ELR (cell line): ENCODE results near the gene KIAA1328.
"Not testable (repeated sequence)": the region's sequence is repeated elsewhere in the genome, so short reads cannot be mapped to it uniquely, and the experiment has no call there.

Experiments
- DNase-seq: peaks from one replicate; pipeline ENCODE4 v3.0.0-alpha.2; 2015; ENCODE audit warnings: low read depth

Gene KIAA1328

DNA sequence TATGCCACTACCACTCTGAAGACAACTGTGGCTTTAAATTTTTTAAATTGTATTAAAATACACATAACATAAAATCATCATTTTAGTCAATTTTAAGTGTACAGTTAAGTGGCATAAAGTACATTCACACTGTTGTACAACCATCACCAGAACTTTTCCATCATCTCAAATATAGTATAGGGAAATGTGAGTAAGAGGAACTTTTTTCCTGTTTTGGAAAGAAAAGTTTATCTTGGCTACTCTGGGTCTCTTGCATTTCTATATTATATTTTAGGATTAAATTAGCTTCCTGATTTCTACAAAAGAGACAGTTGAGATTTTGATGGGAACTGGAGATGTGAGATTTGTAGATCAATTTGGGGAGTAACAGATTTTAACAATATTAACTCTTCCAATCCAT, 3.4 kb upstream of the KIAA1328 start:
- no peak for DNase-seq

DNA sequence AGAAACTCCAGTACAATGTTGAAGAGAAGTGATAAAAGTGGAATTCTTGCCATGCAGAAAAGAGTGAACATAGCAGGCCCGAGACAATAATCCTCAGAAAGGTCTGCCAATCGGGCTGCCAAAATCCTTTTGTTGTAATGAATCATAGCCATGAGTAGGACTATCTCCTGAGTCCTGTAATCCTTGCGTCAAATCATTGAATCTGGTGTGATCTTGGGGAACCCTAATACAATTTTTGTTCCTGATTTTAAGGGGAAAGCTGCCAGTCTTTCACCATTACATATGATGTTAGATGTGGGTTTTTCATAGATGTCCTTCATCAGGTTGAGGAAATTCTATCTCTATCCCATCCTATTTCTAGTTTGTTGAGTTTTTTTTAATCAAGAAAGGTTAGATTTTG, 2.4 kb upstream of the KIAA1328 start:
- no peak for DNase-seq

DNA sequence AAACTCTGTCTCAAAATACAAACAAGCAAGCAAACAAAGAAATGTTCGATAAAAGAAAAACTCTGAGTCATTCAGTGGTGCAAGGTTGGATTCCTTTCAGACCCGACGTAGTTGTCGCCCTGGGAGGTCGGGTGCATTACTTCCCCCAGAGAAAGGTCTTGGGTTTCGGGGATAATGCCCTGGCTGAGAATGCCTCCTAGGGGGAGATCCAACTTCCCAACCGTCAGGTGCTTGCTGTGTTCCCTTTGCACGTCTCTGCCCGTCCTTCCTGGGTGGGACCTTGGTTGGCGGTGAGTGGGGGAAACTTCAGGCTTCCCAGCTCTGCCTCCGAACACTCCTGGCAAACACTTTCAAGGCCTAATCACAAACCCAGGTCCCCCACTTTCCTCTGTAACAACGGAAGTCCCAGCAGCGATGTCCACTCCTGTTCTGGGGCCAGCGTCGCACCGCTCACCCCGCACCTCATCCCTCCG, 734 bp upstream of the KIAA1328 start:
- peak; percentile 67 for DNase-seq

DNA sequence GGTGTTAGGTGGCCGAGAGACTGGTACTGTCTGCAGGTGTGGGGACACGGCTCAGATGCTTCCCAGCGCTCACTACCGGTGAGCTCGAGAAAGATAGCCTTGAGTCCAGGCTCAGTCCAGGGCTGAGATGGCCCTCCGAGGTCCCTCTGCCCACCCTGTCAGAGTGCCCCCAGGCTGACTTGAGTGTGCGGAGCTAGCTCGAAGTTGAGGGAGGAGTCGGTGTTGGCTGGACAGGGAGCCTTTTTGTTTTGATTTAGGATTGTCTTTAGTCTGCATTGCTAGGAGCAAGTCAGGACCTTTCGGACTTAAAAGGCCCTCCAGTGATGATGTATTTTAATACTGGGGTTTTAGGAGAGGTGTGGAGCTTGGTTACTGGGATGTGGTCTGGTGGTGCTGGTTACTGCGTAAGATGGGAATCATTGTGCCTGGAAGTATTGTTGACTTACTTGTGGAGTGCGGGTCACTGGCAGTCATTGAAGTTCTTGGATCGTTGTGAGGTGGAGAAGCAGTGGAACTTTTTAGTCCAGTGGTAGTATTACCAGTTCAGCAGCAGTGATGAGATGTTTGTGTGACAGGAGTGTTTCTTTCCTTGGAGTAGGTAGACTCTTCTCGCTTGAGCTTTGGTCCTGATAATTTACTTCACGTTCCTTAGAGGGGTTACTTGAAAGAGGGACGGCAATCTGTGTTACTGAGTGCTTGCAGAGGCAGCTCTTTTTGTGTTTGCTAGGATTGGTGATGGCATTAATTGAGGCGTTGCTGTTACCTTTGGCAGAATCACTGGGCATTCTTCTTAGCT, 633 bp downstream of the KIAA1328 start:
- peak; percentile 56 for DNase-seq

DNA sequence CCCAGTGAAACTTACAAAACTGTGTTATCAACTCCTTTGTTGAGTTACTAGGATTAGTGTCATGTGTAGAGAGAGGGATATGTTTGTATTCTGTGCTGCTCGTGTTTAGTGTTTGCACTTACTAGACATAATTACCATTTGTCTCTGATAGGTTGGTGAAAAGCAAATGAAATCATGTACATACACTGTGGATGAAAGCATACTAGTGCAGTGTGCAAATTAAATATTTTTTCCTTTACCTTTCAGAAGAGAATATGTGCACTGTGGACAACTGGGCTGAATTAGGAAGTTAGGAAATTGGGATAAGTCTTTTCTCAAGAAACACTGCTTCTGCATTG, 1.2 kb downstream of the KIAA1328 start:
- no peak for DNase-seq

DNA sequence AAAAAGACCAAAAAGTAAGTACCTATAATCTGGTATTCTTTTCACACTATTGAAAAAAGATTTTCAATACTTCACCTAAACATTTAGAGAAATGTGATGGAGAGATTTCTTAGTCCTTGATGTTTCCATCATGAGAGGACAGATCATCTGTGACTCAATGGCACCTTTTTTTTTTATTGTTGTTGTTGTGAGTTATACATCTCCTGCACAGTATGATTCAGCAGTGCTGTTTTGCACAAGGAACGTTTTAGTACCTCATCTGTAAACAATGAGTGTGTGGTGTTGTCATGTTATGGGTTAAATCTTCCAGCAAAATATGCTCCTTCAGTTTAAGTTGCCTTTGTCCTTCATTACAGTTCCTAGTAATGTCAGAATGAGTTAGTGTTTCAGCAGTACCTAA, 2.2 kb downstream of the KIAA1328 start:
- peak; percentile 77 for DNase-seq

DNA sequence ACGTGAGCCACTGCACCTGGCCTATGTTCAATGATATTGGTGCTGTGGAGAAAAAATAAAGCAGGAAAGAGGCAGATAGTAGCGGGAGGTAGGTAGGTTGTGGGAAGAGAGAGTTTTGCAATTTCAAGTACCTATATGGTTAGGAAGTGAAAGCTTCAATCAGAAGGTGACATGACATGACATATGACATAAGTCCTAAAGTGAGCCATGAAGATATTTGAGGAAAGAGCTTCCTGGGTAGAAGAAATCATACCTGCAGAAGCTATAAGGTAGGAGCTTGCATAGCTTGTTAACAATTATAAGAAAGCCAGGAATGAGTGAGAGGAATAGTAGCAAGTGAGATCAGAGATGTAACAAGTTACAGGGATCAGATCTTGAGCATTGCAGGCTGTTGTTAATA, 4.2 kb downstream of the KIAA1328 start:
- no peak for DNase-seq

DNA sequence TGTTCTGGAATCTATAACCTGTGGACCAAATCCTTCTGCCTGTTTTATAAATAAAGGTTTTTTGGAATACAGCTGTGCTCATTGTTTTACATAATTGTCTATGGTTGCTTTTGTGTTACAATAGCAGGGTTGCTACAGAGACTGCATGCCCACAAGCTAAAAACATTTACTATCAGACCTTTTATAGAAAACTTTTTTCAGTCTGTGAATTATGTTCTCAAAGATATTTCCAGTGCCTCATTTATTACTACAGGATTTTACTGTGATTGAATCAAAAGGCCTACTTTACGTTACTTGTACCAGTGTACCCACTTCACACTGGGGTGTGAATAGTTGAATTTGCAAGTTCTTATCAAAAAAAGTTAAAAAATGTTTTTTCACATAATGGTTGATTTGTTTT, 7.0 kb downstream of the KIAA1328 start:
- no peak for DNase-seq

DNA sequence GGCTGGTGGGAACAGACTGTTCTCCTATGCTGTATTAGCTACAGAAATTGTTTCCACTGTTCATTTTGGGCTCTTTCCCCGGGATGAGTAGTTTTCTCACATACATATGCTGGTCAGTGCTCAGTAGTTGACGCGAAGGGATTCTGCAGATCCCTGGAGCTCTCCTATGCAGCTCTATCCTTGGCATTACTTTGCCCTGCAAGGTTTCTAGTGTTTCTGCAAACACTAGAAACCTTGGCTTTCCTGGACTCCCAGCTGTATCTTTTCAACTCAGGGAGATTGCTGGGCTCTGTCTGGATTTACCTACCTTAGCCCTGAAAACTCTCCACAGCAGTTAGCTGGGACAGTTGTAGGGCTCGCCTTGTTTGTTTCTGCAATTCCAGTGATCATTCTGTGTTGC, 10.9 kb downstream of the KIAA1328 start:
- no peak for DNase-seq

DNA sequence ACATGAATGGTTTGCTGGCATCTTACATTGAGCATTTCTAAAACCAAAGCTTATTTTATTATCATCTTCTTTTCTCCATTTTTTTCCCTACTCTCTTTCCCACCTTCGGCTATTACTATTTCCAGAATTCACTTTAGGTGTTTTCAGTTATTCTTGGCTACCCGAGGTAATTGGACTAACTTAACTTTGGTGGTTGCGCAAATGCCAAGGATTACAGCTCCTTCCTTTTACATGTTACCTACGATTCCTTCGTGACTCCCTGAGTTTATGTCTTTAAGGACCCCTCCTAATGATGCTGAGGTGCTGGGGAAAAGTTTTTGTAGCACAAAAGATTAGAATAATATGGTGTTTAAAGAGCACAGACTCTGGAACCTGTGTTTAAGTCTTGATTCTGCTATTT, 14.3 kb downstream of the KIAA1328 start:
- no peak for DNase-seq

DNA sequence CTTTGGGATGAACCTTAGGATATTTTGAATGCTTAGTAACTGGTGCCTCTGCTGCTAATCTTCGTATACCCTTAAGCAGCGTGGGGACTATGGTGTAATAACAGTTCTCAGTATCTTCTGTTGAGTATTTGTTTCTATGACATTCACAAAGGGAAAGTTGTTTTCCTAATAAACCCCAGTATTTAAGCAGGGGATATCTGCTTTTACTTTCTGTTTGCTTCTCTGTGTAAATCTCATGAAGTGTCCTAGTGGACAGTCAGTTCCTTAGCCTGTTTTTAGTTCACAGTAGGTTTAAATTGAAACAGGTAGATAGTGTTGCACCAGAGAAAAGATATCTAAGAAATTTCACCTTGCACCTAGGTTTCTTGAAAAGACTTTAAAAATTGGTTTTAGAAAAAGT, 14.9 kb downstream of the KIAA1328 start:
- no peak for DNase-seq

DNA sequence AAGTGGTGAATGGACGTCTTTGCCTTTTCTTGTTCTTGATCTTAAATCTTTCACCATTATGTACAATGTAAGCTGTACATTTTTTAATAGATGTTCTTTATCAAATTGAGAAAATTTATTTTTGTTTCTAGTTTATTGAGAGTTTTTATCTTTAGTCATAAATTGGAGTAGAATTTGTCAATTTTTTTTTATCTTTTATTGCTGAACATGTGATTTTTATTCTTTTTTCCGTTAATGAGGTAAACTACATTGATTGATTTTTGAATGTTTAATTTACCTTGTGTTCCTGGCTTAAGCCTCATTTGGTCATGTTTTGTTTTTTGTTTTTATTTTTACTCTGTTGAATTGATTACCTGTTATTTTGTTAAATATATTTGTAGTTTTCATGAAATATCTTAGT, 19.7 kb downstream of the KIAA1328 start:
- no peak for DNase-seq

DNA sequence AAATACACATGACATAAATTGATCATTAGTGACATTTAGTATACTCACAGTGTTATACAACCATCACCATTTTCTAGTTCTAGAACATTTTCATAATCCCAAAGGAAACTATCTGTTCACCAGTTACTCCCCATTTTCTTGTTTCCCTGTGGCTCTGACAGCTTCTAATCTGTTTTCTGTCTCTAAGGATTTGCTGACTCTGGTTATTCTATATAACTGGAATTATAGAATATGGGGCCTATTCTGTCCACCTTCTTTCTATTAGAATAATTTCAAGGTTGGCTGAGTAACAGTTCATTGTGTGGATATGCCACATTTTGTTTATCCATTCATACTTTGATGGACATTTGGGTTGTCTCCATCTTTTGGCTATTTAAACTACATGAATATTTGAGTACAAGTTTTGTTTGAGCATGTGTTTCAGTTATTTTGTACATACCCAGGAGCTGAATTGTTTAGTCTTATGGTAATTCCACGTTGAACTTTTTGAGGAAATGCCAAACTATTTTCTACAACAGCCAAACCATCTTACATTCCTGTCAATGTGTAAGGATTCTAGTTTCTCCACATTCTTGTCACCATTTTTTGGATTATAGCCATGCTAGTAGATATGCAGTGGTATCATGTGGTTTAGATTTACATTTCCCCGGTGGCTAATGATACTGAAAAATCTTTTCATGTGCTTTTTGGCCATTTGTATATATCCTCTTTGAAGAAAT, 20.5 kb downstream of the KIAA1328 start:
- DNase-seq = no peak

DNA sequence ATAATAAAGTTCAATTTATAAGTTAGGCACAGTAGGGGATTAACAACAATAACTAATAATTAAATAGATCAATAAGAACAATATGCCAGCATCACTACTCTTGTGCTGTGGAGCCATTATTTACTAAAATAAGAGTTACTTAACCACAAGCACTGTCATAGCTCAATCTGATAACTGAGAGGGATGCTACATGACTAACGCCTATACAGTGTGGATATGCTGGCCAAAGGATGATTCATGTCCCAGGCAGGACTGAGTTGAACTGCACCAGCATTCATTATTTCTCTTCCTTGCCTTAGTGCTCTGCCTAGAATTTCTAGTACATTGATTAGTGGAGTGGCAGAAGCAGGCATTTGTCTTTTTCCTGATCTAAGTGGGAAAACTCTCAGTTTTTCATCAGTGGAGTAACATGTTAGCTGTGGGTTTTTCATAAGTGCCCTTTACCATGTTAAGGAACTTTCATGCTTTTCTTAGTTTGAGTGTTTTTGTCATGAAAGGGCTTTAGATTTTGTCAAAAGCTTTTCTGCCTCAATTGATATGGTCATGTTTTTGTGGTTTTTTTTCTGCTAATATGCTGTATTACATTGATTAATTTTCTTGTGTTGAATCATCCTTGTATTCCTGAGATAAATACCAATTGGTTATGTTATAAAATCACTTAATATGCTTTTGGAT, 21.7 kb downstream of the KIAA1328 start:
- DNase-seq = peak; percentile 94

DNA sequence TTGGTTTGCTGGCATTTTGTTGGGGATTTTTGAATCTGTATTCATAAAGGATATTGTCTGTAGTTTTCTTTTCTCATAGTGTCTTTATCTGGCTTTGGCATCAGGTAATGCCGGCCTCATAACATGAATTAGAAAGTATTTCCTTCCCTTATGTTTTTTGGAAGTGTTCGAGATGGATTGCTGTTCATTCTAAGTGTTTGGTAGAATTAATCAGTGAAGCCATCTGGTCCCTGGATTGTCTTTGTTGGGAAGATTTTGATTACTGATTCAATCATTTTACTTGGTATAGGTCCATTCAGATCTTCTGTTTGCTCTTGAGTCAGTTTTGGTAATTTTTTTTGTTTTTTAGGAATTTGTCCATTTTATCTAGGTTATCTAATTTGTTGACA, 22.3 kb downstream of the KIAA1328 start:
- no peak for DNase-seq

DNA sequence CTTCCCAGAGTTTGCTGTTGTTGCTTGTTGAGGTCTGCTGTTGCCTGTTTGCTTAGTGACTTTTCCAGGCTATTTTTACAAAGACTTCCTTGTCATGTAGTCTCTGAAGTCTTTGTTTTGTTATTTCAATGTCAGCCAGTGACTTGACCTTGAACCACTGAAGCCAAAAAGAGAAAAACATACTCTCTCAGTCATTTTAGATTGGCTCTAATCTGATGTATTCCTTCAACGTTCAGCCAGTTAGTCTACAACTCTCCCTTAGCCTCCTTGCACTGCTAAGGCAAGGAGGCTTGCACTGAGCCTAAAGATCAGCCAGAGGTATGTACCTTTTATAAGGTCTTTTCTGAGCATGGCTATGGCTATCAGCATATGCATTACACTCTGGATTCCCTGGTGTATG, 27.9 kb downstream of the KIAA1328 start:
- DNase-seq = no peak

DNA sequence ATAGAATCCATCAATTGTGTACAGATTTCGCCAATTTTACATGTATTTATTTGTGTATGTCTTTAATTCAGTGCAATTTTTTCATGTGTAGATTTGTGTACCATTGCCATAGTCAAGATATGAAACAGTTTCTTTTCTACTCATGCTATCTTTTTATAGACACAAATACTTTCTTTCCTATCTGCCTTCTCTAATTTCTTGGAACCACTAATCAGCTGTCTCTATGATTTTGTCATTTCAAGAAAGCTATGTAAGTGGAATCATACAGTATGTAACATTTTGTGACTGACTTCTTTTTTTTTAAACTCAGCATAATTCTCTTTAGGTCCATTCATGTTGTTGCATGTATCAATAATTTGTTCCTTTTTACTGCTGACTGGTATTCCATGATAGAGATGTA, 33.3 kb downstream of the KIAA1328 start:
- DNase-seq = no peak

DNA sequence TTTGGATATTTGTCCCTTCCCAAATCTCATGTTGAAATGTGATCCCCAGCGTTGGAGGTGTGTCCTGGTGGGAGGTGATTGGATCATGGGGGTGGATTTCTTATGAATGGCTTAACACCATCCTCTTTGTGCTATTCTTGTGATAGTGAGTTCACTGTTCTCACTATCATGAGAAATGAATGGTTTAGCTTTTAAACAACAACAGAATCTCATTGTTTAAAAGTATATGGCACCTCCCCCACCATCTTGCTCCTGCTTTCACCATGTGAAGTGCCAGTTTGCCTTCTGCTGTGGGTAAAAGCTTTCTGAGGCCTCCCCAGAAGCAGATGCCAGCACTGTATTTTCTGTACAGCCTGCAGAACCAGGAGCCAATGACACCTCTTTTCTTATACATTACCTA, 38.1 kb downstream of the KIAA1328 start:
- DNase-seq = no peak

DNA sequence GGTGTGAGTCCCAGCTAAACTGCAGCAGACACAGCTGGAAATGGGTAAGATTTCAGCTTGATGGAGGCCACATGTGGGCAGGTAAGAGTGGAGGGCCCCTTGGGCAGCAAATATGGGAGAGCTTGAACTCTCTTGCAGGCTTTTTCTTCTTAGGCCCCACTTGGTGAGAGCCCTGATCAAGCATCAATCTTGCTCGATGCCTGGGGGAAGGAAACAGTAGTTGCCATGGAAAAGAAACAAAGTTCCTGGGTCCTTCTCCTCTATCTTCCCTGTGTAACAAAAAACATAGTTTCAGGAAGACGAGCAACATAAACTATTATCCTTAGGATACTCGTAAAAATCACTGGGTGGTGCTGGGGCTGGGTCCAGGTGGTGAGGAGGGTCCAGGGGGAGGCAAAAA, 42.9 kb downstream of the KIAA1328 start:
- DNase-seq = no peak

DNA sequence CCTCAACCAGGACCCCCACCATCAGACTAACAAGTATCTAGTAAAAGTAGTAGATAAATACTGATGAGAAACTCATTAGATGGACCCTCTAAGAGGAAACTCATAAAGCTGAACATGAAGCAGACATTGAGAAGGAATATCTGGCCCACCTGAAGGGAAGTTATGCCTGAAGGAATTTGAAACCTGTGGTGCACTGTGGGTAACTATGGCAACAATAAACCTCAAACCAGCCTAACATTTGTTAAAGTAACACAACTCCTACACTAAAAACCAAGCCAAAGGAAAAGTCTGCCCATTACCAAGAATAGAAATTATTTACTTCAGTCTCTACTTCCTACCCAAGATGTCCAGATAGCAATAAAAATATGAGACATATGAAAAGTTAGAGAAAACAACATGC, 43.4 kb downstream of the KIAA1328 start:
- no peak for DNase-seq

DNA sequence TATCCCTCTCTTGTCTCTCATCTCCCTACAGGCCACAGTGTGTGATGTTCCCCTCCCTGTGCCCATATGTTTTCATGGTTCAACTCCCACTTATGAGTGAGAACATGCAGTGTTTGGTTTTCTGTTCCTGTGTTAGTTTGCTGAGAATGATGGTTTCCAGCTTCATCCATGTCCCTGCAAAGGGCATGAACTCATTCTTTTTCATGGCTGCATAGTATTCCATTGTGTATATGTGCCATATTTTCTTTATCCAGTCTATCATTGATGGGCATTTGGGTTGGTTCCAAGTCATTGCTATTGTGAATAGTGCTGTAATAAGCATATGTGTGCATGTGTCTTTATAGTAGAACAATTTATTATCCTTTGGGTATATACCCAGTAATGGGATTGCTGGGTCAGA, 44.9 kb downstream of the KIAA1328 start:
- DNase-seq = not testable (repeated sequence)

DNA sequence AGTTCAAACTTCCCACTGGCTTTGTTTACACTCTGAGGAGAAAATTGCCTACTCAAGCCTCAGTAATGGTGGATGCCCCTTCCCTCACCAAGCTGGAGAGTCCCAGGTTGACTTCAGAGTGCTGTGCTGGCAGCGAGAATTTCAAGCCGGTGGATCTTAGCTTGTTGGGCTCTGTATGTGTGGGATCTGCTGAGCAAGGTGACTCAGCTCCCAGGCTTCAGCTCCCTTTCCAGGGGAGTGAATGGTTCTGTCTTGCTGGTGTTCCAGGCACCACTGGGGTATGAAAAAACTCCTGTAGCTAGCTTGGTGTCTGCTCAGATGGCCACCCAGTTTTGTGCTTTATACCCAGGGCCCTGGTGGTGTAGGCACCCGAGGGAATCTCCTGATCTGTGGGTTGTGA, 50.9 kb downstream of the KIAA1328 start:
- DNase-seq = not testable (repeated sequence)

DNA sequence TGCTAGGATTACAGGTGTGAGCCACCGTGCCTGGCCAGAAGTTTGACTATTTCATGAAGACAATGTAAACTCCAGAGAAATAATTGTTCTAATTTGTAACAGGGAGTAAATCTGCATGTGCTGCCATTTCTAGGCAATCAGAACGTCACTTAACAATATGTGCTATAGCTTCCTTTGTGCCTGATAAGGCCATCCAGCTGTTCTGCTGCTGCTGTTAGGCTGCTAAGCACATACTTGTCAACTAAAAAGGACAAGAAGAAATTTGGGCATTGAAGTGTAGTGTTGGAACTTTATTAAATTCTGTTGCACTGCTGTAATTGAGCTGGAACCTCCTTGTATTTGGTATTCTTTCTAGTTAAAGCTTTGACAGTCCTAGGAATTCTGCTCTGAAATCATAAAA, 57.1 kb downstream of the KIAA1328 start:
- no peak for DNase-seq
